Activated naive CD4-positive, alpha-beta T cell (primary cell): ENCODE data around the gene TDRD7.
A peak's percentile ranks its signal among the peaks of the same experiment; 100 is the strongest.

Experiments used
- DNase-seq, 4 experiments: peaks; one replicate each; lab custom pipeline; 2025; lab: John Stamatoyannopoulos, UW

TDRD7 gene

GRCh38 chr9:97411789-97412625 is at the start of gene TDRD7:
Gene TDRD7, plus strand, starts transcription at chr9:97412096. Its CDS starts 16,370 bp downstream, at chr9:97428466.
- DNase-seq: peak; percentile 80 to 93 (median 88)

- no peak for DNase-seq
Measured at GRCh38 chr9:97362777-97363545, 48.9 kb upstream of the TDRD7 start.

GRCh38 chr9:97363661-97364299 is 48.1 kb upstream of the TDRD7 start:
- DNase-seq: no peak

GRCh38 chr9:97364769-97365490 is 47.0 kb upstream of the TDRD7 start:
- DNase-seq: no peak

DNA sequence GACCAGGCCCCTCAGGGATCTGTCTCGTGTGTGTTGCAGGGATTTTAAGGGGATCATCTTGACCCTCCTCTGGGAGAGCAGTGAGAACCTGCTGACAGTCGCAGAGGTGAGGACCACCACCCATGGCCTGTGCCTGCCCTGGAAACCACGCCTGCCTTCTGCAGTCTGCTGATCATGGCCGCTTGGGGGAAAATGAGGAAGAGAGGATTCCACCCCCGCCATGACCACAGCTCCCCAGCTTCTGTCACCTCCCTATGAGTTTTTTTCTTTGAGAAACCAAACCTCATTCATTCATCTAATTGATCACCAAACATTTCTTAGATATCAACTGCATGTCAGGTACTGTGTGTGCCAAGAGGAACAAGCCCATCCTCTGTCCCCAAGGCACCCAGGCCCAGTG is 46.3 kb upstream of the TDRD7 start:
- no peak for DNase-seq

- DNase-seq: no peak
Measured at GRCh38 chr9:97366476-97366875, 45.4 kb upstream of the TDRD7 start.

GRCh38 chr9:97366889-97367288 is 45.0 kb upstream of the TDRD7 start:
- no peak for DNase-seq

DNA sequence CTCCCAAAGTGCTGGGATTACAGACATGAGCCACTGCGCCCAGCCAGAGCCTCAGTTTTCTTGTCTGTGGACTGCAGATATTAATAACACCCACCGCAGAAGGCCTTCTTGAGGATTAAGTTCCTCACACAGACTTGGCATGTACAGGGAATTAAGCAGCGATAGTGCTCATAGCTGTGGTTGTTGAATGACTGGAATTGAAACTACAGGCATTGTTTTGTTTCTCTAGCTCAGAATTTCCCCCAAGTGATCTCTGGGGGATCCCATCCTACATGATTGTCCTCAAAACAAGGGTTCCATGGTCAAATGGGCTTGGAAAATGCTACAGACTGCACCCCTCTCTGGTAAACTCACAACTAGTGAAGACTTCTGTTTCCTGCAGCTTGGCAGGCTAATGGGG is 44.2 kb upstream of the TDRD7 start:
- no peak for DNase-seq

- no peak for DNase-seq
Measured at GRCh38 chr9:97368964-97369363, 42.9 kb upstream of the TDRD7 start.

DNA sequence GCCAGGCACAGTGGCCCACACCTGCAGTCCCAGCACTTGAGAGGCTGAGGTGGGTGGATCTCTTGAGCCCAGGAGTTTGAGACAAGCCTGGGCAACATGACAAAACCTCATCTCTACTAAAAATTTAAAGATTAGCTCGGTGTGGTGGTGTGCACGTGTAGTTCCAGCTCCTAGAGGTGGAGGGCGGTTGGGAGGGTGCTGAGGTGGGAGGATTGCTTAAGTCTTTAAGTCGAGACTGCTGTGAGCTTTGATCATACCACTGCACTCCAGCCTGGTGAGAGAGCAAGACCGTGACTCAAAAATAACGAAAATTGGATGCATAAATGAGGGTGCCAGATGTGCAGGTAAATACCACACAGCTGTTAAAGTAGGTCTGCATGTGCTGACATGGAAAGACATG is 39.3 kb upstream of the TDRD7 start:
- no peak for DNase-seq

DNA sequence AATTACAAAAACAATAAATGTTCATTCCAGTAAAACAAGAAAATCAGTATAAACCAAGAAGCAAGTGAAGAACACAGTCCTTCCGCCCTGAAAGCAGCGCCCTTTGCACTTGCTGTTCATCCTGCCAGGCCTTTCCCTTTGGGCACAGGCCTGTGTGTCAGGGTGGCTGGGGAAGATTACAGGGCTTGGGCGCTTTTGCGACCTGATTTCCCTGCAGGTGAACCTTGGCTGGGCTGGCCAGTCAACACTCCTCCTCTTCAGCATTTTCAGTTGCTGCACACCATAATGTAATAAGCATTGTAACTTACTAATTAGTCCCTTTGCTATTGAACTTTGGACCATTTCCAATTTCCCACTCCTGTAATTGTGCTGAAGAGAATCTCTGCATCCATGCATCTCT is 38.6 kb upstream of the TDRD7 start:
- DNase-seq: no peak

GRCh38 chr9:97374811-97375210 is 37.1 kb upstream of the TDRD7 start:
- DNase-seq: no peak

DNA sequence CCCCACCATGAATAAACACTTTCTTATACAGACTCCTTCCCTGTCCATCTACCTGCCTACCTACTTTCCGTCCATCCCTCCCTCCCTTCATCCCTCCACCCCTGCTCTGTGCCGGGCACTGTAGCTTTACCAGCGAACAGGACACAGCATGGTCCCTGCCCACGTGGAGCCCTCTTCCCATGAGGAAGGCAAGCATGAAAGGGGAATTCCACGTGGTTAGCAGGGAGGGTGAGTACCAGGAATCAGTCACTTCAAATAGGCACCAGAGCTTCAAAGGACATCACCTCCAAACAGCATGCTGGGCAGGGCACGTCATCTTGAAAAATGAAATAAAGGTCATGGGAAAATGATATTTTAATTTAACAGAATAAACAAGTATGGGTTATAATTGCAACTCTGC is 35.0 kb upstream of the TDRD7 start:
- no peak for DNase-seq

GRCh38 chr9:97382099-97382718 is 29.7 kb upstream of the TDRD7 start:
- no peak for DNase-seq

GRCh38 chr9:97384406-97385262 is 27.3 kb upstream of the TDRD7 start:
- DNase-seq: no peak

GRCh38 chr9:97385626-97386264 is 26.2 kb upstream of the TDRD7 start:
- DNase-seq: no peak

- DNase-seq: no peak
Measured at GRCh38 chr9:97386265-97386633, 25.6 kb upstream of the TDRD7 start.

DNA sequence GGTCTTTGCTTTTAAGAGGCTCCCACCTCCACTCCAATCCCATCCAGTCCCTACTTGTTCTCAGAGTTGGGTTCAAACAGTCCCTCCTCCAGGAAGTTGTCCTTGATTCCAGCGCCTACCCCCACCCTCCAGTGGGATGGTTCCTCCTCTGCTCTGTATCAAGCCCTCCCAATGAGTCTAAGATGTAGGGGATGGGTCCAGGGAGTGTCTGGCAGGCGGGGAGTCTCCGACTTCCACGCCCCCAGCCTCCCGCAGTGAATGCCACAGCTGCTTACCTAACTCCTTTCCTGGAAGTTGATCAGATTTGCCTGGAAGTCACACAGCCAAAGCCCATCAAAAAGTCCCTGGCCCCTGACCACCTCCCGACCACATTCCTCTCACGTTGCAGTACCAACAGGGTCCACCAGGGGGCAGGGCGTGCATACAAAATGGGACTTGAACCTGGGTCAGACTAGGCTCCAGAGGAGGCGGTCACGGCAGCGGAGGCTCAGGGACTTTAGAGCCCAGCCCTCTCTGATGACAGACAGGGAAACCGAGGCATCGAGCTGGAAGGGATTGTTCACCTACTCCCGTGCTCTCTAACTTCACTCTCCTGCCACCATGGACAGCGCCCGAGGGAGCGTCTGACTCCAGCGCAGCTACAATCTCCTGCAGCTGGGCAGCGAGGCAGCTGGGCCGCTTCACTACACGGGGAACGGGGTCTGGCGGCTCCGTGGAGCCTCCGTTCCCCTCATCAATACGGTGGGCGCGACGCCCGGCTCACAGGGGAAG is 25.0 kb upstream of the TDRD7 start:
- peak; percentile 48 to 73 (median 59) for DNase-seq

DNA sequence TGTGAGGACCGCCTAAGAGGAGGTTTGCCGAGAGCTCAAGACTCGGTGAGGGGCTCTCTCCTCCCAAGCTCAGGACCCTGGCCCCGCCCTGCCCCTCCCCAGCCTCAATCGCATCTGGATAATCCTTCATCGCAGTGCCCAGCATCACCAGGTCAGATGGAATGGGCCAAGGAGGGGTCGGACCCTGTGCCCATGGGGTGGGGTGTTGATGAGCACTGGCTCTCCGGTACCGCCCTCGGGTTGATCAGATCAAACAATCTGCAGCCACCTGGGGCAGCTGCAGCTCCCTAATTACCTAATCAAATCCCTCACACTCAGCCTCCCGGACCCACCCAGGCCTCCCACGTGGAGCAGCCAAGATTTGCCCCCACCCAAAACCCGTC is 24.4 kb upstream of the TDRD7 start:
- DNase-seq: no peak
